ENCODE data around the gene ARFGEF2.
"Not testable (repeated sequence)": the region's sequence is repeated elsewhere in the genome, so short reads cannot be mapped to it uniquely, and the experiment has no call there.

ARFGEF2 gene

DNA sequence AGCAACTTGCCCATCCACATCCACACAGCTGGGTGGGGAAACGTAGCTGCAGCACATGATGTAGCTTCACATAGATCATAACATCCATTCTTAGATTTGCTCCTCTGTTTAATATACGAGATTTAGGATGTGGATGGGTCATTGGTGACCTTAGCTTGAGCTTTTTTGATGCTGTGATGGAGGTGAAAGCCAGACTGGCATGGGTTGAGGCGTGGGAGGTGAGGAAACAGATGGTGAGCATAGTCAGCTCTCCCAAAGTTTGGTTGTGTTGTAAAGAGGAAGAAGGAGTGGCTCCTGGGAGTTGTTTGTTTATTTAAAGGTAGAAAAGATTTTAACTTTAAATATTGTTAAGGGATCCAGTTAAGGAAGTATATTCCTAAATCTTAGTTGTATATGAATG is 5.3 kb downstream of the ARFGEF2 start:
- in situ Hi-C loops (cut with MboI; ENCODE audit: low sequenced_read_pairs), result no loop called here

DNA sequence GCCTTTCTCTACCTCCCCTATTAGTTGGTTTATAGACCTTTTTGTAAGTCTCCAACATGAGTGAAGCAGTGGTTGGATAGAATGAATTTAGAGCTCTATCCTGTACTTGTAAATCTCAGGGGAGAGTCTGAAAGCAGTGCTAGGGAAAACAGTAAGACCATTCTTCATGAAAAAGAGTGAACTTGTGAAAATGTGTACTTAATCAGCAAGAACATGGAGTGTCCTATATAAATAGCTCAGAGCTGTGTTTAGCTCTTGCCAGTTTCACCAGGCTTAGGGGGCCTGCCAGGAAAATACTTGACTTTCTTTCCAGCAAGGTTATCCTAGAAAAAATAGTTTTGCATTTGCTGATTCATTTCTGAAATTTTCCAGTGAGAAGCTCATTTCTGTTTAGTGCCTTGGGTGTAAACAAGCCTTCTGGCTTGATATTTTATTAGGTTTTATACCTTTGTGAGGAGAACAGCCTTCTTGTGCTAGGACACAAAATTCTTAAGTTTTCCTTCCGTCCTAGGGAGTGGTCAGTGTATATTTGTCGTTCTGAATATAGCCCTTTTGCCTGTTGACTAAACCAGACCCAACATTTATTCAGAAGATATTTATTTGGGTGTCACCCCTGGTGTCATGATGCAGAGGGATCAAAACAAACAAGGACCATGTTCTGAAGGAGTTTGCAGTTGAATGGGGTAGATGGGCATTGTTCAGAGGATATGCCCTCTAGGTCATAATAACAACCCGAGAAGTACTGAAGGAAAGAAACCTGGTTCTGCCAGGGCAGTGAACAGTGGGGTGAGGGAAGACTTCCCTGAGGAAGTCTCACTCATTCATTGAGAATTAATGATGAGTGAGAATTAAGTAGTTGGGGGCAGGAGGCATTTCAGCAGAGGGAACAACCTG is 7.6 kb downstream of the ARFGEF2 start:
- in situ Hi-C loops (cut with MboI; ENCODE audit: low sequenced_read_pairs), result no loop called here

- in situ Hi-C loops (cut with MboI; ENCODE audit: low sequenced_read_pairs), result no loop called here
Observed at GRCh38 chr20:48930035-48930434, 8.5 kb downstream of the ARFGEF2 start.

DNA sequence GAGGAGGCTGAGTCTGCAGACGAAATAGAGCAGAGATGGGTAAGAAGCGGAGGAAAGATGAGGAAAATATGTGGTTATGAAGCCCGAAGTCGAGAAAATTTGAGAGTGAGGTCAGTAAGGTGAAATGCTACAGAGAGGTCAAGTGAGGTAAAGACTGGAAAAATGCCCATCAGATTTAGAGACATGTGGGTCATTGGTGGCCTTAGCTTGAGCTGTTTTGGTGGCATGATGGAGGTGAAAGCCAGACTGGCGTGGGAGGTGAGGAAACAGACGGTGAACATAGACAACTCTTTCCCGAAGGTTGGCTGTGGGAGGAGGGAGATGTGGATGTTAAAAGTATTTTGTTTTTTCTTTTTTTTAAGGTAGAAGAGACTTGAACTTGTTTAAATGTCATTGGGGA is 9.4 kb downstream of the ARFGEF2 start:
- in situ Hi-C loops (cut with MboI; ENCODE audit: low sequenced_read_pairs), result no loop called here

- in situ Hi-C loops (cut with MboI; ENCODE audit: low sequenced_read_pairs), result no loop called here
Observed at GRCh38 chr20:48931527-48932374, 10.2 kb downstream of the ARFGEF2 start.

GRCh38 chr20:48932375-48932941 is 10.9 kb downstream of the ARFGEF2 start:
- in situ Hi-C loops (cut with MboI; ENCODE audit: low sequenced_read_pairs), result no loop called here

GRCh38 chr20:48933017-48933766 is 11.7 kb downstream of the ARFGEF2 start:
- in situ Hi-C loops (cut with MboI; ENCODE audit: low sequenced_read_pairs), result no loop called here

DNA sequence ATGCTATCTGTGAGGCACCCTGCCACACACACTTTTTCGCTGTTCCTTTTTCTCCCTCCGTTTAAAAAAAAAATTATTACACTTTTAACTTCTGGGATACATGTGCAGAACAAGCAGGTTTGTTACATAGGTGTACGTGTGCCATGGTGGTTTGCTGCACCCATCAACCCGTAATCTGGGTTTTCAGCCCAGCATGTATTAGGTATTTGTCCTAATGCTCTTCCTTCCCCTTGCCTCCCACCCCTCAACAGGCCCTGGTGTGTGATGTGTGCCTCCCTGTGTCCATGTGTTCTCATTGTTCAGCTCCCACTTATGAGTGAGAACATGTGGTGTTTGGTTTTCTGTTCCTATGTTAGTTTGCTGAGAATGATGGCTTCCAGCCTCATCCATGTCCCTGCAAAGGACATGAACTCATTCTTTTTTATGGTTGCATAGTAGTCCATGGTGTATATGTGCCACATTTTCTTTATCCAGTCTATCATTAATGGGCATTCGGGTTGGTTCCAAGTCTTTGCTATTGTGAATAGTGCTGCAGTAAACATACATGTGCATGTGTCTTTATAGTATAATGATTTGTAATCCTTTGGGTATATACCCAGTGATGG is 12.9 kb downstream of the ARFGEF2 start:
- in situ Hi-C loops (cut with MboI; ENCODE audit: low sequenced_read_pairs), result not testable (repeated sequence)

GRCh38 chr20:48934966-48935365 is 13.5 kb downstream of the ARFGEF2 start:
- in situ Hi-C loops (cut with MboI; ENCODE audit: low sequenced_read_pairs), result not testable (repeated sequence)

GRCh38 chr20:48936178-48936577 is 14.7 kb downstream of the ARFGEF2 start:
- in situ Hi-C loops (cut with MboI; ENCODE audit: low sequenced_read_pairs), result not testable (repeated sequence)

DNA sequence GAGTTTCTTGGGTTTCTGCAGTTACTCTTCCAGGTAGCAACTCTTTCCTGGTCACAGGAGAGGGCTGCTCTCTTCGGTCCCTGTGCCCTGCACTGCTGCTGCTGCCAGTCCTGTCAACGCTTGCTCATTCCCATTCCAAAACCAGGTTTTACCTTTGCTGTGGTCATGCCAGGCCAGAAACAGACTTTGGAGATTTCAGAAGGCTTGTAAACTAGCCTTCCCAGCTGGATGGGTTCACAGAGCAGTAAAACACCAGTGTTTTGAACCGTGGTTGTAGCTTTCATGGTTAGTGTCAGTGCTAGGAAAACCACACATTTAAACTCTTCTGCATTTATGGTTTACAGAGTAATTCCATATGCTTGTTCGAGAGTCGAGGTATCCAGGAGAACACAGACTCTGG is 16.2 kb downstream of the ARFGEF2 start:
- in situ Hi-C loops (cut with MboI; ENCODE audit: low sequenced_read_pairs), result no loop called here

- in situ Hi-C loops (cut with MboI; ENCODE audit: low sequenced_read_pairs), result no loop called here
Observed at GRCh38 chr20:48938670-48939069, 17.2 kb downstream of the ARFGEF2 start.

- in situ Hi-C loops (cut with MboI; ENCODE audit: low sequenced_read_pairs), result no loop called here
Observed at GRCh38 chr20:48940170-48940569, 18.7 kb downstream of the ARFGEF2 start.

- in situ Hi-C loops (cut with MboI; ENCODE audit: low sequenced_read_pairs), result no loop called here
Observed at GRCh38 chr20:48941467-48941866, 20.0 kb downstream of the ARFGEF2 start.

DNA sequence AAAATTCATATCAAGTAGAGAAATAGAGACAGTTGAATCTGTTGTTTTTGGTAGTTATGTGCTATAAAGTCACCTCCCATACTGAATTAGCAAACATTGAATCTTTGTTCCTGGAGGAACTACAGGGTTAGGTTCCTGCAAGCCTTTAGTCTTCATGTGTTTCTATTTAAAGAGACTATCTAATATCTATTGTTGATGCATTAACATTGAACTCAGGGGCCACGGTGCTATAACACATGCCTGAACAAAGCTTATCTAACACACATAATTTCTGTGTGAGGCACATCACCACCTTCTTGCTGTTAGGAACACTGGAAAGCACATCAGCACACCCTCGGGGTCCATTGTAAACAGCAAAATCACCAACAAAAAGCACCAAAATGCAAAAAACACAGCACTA is 21.2 kb downstream of the ARFGEF2 start:
- in situ Hi-C loops (cut with MboI; ENCODE audit: low sequenced_read_pairs), result no loop called here

- in situ Hi-C loops (cut with MboI; ENCODE audit: low sequenced_read_pairs), result no loop called here
Observed at GRCh38 chr20:48944663-48945297, 23.3 kb downstream of the ARFGEF2 start.

DNA sequence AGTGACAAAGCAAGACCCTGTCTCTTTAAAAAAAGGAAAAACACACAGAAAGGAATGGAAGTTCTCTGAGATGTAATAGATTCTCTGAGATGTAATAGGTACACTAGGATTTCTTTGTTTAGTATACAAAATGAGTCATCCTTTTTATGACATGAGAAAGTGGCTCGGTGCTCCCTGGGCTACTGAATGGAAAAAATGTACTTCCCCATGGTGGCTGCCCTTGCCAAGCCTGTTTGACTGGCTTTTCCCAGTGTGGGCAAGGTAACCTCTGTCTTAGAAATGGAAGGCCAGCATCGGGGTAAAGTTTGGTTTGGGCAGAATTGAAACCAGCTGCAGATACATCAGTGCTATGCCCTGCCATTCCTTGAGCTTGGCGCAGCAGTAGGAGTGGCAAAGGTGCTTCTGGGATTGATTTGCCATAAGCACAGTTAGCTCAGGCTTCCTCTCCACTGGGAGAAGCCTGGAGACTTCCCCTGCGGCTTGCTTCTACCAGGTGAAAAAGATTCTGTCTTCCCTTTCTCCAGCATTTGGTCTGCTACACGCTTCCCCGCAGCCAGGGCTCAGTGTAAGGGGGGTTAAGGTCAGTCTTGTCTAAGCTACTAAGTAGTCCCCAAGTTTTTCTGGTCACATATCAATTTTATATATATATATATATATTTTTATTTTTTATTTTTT is 24.5 kb downstream of the ARFGEF2 start:
- in situ Hi-C loops (cut with MboI; ENCODE audit: low sequenced_read_pairs), result no loop called here

GRCh38 chr20:48948612-48949011 is 27.1 kb downstream of the ARFGEF2 start:
- in situ Hi-C loops (cut with MboI; ENCODE audit: low sequenced_read_pairs), result no loop called here
